NCI-H2196 (cell line): Measurements from ENCODE around the gene MUTYH.

ENCODE experiments used
- DNase-seq: peaks from one replicate; lab custom pipeline; 2025; ENCODE audit not compliant: unreplicated experiment; lab: John Stamatoyannopoulos, UW

MUTYH gene

DNA sequence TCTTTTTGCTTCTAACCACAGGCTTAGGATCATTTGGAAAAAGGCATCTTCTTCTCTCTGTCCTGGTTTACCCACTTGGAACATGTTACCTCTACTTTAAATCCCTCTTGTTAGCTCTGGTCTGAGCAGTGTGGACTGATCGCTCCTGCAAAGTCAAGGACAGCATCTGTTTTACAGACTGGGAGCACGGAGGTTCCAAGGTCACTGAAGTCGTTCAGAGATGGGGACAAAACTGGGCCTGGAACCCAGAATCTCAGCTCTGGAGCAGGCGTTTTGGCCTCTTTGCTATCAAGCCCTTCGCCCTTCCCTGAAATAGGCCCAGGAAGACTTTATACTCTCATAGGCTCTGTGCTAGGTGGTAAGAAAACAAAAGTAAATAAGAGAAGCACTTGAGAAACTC is 11.3 kb upstream of the MUTYH start:
- DNase-seq, result no peak

DNA sequence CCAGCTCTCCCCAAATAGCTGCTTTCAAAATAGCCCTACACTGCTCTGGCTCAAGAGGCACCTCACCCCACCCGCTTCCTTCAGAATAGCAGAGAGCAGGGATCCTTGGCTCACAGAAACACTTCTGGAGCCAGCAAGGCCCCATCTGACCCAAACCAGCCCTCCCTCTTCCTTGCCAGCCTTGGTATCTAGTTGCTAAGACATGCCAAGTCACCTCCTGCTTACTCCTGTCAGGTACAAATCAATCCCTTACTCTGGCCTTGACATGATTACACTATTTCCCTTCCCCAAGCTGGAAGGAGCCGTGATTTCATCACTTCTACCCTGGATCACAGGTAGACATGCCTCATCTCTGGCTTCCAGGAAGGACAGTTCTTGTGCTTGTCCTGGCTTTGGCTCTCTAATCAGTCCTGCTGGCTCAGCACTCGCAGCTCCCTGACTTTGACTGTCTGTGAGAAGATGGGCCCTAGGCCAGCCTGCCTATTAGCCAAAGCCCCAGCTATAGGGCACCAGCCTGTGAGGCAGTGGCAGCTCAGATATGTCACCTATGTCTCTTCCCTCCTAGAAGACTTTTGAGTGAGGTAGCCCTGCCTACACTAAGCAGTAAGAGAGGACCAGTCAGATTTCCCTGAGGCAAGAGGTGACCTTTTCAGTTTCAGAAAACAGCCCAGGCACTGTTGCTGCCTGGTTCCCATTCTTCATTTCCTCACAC is 8.9 kb upstream of the MUTYH start:
- DNase-seq, result peak; percentile 25

DNA sequence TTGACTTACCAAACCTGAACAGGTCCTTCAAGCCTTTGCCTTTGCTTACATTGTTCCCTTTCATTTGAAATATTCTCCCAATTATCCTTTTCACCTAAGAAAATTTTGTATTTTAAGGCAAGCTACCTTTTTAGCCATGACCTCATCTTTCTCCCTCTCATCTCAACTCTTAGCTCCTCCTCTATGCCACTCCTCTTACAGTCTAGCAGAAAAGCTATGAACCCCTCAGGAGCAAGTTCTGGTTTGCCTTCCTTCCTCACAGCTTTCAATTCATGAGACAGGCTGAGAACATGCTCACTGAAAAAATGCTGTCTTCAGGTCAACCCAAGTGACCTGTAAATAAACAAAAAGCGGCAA is 8.3 kb upstream of the MUTYH start:
- DNase-seq, result no peak

DNA sequence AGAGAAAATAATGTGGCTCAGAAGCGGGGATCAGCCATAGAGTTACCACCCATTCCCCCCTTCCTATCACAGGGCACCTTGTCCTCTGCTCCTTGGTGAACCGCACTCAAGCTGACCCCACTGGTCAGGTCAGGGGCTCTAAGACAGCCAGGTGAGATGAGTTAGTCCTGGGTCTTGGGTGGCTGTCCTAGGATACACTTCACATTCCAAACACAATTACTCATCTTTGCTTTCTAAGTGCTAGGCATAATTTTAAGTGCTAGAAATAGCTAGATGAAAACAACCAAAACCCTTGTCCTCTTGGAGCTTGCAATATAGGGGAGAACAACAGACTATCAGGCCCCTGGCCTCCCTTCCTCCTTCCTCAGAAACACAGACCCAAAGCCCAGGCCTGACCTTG is 7.8 kb upstream of the MUTYH start:
- DNase-seq, result no peak

DNA sequence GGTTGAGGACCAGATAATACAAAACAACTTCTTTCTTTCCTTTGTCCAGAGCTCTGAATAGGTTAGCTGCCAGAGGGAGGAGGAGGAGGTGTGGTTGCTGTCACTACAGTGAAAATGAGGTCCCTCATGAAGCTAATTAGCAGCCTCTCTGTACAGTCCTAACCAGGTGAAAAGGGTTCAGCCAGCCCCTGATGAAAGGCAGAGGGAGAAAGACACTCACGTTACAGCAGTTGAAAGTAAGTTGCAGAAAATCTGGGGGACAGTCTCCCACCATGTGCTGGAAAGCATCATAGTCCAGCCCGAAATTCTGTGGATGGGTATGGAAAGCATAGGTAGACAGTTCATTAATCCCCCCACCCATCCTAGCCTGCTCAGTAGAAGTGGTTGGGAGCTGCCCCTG is 6.2 kb upstream of the MUTYH start:
- no peak for DNase-seq

DNA sequence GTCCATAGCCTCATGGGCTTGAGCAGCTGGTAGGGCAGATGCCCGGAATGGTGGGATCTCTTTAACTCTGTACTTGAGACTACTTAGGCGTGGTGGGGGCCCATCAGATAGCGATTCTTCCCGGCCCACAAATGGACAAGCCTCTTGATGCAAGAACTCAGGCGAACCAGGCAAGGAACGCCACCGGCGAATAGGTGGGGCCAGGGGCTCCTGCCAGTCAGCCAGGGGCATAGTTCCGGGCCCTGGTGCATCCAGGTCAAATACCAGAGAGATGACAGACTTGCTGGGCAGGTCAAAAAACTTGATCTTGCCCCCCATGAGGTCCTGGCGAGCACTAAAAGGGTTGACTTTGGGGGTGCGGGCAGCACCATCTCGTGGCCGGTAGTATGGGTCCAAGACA is 4.8 kb upstream of the MUTYH start:
- no peak for DNase-seq

DNA sequence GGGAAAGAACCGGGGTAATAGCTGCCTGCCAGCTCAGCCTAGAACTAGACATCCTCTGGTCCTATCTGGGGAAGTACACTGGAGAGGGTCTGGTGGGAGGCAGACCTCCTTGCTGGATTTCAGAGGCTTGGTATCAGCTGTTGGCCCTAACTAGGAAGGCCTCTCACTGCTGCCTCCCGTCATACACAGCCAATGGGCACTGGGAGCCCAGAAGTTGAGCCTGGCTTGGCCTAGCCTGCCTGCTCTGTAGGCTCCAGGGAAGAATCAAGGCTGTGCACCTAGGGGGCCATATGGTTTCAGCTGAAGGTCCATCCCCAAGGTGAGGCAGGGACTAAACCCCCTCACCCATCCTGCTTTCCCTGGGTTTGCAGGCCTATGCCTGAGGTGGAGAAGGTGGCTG is 4.3 kb upstream of the MUTYH start:
- no peak for DNase-seq

DNA sequence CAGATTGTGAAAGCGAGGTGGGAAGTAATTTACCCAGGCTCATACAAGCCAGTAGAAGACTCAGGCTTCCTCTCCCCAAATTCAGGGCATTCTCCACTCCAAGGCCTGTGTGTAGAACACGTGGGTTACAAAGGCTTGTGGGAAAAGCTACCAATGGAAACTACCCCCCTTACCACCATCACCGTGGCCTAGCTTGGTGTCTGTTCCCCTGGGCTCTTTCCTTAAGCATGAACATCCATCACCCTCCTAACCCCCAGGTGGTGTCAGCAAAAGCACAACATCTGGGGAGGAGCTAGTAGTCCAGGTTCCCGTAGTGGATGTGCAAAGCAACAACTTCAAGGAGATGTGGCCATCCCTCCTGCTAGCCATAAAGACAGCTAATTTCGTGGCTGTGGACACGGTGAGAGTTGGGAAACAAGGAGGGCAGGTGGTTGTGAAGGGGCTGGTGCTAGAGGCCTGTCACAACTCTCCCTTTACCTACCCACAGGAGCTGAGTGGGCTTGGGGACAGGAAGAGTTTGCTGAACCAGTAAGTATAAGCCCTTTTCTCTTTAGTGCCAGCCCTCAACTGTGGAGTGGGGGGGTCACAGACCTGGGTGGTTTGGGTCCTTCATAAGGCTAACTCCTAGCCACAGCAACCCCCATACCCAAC is 701 bp upstream of the MUTYH start:
- DNase-seq, result no peak

DNA sequence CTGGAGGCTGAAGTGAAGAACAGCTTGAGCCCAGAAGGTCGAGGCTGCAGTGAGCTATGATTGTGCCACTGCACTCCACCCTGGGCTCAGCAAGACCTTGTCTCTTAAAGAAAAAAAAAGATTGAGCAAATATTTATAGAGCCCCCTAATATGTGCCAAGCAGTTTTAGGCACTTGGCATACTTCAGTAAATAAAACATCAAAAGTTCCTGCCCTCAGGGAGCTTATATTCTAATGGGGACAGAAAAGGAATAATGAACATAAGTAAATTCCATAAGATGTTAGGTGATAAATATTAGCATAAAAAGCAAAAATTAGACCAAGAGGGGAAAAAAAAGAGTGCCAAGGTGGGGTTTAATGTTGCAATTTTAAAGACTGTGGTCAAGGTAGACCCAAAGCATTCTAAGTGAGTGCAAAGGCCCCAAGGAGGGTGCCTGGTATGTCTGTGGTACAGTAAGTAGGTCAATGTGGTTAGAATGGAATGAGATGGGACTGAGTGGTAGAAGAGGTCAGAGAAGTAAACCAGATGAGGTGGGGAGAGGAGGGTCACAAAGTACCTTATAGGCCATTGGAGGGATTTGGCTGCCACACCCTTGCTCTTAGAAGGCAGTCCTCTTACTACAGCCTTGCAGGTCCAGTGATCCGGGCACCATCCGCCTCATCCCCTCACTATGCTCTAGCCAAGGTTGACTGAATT is 2.5 kb downstream of the MUTYH start:
- DNase-seq, result no peak

DNA sequence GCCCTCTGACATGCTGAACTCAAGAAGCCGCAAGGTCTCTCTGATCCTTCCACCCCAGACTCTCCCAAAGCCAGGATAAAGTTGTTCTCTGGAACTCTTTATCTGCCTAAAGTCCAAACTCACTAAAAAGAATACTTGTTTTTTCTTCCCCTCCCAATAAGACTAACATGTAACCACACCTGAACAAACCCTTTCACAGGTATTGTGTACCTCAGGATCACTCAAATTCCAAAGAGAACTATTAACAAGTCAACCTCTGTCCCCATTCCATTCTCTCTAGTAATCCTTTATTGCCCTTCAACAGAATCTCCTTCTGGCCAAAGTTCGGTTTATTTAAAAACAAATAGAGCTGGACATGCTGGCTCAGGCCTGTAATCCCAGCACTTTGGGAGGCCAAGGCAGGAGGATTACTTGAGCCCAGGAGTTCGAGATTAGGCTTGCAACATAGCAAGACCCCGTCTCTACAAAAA is 4.3 kb downstream of the MUTYH start:
- DNase-seq, result no peak

DNA sequence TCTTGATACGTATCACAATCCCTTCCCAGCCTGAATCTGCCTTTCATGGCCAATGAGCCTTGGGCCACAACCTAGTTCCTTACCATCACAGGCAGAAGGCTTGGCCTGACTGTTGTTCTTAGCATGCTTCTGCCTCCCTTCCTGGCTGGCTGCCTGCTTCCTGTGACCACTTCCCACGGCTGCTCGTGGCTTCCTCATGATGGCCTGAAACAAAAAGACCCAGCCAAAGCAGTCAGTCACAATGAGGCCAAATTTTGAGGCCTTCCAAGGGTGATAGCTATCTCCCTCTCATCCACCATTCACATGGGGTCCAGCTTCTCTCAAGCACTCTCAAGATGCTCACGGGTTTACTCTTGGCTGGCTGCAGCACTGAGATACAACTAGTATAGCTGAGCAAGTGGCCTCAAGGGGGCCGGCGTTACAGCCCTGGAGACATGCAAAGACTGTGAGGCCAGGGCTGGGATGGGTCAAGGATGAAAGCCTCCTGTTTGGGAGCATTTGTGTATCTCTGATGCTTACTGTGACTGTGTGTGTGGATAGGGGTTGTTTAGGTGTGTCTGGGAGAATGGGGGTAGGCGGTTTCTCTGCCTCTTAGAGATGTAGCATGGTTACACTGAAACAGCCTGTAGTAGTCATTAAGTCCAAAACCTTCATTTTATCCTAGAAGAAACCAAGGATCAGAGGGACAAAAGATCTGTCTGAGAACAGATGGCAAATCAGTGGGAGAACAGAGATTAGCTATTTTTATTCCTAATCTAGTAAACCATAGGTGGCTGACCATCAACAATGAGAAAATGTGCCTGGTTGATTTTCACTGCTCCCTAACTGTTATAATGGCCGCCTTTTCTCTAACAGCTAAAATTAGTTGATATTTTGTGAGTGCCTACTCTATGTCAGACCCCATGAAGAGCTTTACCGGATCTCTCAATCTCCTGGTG is 5.7 kb downstream of the MUTYH start:
- no peak for DNase-seq

DNA sequence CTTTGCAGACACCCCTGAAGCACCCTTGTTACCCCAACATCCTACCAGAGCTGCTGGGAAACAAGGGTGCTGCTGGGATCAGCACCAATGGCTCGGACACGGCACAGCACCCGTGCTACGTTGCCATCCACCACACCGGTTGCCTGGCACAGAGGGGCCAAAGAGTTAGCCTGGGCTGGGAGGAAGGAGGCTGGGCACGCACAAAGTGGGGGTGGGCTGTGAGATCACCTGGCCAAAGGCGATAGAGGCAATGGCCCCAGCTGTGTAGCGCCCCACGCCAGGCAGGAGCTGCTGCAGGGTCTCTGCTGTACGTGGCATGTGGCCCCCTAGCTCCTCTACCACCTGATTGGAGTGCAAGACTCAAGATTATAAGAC is 7.9 kb downstream of the MUTYH start:
- DNase-seq, result no peak

DNA sequence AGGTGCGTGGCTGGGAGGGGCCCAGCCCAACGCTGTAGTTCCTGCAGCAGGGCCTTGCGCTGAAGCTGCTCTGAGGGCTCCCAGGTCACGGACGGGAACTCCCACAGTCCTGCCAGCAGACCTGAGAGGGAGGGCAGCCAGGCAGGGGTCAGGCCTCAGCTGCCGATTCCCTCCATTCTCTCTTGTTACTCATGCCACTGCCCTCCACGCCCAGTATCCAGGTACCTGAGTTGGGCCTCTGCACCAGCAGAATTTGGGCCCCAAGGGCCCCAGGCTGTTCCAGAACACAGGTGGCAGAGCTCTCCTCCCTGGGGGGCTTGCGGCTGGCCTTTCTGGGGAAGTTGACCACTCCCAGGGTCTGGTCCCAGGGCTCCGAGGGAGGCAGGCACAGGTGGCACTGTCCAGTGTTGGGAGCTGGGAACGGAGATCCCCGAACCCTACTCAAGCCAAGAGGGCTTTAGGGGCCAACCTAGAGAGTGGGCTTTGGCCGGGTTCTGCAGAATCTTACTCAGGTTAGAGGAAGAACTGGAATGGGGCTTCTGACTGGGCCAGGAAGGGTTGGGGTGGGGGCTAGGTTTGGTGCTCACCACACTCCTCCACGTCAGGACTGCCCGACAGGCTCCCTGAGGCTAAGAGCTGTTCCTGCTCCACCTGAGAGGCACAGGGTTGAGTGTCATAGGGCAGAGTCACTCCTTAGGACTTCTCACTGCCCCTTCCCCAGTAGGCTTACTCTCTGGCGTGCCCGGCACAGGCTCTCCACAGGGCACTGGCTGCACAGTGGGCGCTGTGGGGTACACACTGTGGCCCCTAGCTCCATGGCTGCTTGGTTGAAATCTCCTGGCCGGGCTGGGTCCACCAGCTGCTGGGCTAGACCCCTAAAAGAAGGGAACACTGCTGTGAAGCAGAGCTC is 8.5 kb downstream of the MUTYH start:
- no peak for DNase-seq

DNA sequence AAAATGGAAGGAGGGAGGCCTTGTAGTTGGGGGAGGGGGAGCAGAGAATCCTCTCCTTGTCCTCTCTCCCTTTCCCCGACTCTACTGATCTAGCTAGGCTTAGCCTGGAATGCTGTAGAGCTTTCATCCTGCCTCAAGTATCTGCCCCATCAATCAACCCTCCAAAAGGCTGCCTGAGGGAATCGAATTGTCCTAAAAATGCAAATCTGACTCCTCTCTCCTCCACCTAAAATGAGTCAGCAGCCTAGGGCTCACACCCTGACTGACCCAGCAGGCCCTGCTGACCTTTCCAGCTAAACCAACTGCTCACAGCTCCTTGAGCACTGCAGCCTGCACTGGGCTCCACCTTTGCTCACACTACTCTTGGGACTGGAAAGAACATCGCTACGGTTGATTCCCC is 10.8 kb downstream of the MUTYH start:
- no peak for DNase-seq

DNA sequence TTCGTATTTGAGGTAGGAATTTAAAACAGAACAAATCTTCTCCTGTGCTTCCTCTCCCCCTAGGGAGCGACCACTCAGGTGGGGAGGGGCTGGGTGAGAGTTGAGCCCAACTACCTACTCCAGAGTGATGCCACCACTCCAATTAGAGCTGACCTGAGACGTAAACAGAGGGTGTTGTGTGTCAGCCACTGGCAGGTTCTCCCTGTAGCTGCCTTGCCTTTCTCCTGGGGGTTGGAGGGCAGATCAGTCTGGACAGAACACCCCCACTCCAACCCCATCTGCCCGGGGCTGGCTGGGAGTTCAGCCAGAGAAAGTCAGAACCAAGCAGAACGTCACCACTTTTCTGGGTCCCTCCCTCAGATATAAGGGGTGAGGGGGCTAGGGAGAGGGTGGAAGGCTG is 11.6 kb downstream of the MUTYH start:
- no peak for DNase-seq

DNA sequence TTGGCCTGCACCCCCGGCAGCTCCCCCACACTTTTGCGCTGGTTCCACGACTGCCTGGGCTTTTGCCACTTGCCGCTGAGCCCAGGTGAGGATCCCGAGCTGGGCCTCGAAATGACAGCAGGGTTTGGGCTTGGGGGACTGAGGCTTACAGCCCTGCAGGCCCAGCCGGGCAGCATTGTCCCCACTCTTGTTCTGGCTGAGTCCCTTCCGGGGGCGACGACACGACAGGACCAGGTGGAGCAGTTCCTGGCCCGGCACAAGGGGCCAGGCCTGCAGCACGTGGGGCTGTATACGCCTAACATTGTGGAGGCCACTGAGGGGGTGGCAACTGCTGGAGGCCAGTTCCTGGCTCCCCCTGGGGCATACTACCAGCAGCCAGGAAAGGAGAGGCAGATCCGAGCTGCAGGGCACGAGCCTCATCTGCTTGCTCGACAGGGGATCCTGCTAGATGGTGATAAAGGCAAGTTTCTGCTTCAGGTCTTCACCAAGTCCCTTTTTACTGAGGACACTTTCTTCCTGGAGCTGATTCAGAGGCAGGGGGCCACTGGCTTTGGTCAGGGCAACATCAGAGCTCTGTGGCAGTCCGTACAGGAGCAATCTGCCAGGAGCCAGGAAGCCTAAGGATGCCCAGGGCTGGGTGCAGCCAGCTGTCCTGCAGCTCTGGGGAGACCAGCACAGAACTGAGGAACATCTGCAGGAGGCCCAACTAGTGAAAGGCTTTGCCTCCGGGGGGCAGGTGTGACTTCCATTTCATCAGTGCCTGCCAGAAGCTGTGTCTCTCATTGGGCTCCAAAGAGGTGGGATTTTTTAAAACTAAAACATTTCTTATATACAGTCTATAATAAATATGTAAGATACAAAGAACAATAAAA is 12.4 kb downstream of the MUTYH start:
- no peak for DNase-seq

DNA sequence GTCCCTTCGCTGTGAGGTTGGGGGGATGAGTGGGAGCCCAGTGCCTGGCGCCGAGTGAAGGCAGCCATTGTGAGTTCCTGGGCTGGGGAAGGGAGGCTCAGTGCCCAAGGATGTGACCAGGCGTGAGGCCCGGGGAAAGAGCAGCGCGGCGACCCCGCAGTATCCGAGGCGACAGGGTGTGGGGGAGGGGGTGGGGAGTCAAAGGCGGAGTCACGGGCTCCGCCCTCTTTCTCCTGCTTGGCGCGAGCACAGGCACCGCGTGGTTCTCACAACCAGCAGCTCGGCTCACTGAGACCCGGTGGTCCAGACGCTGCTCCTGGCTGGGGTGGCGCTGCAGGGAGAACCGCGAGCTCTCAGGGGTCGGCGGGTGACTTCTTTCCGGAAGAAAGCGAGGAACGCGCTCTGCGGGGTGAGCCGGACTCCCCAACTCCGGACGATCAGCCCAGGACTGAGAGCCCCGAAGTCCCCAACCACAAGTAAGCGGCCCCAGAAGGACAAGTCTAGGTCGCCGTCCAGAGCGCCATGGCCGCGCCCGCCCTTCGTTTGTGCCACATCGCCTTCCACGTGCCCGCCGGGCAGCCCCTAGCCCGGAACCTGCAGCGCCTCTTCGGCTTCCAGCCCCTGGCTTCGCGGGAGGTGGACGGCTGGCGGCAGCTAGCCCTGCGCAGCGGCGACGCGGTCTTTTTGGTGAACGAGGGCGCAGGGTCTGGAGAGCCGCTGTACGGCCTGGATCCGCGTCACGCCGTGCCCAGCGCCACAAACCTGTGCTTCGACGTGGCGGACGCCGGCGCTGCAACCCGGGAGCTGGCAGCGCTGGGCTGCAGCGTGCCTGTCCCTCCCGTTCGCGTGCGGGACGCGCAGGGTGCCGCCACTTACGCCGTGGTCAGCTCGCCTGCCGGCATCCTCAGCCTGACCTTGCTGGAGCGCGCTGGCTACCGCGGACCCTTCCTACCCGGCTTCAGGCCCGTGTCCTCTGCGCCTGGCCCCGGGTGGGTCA is 13.3 kb downstream of the MUTYH start, which contains the start of gene HPDL:
HPDL (plus strand) TSS at position 269 of the 997 bp plus-strand sequence; CDS start at position 523, 254 bp downstream.
- DNase-seq, result no peak
